PC-9 (cell line): ENCODE data around the gene BEST3.
"Not testable (repeated sequence)": the region's sequence is repeated elsewhere in the genome, so short reads cannot be mapped to it uniquely, and the experiment has no call there.

ENCODE experiments used
- EZH2 ChIP-seq: fragments of 200-600 bp; sonication (generic); IDR thresholded peaks from 2 replicates; pipeline ENCODE4 v1.8.0; 2017; ENCODE audit warnings: antibody characterized with exemption, low read depth
- TF ChIP-seq, protein P1 (sequence below): fragments of 200-600 bp; sonication (generic); conservative IDR thresholded peaks from 2 replicates; pipeline ENCODE4 v1.6.1; 2017; ENCODE audit warnings: mixed run types, antibody characterized with exemption, mild to moderate bottlenecking, moderate library complexity

DNA sequence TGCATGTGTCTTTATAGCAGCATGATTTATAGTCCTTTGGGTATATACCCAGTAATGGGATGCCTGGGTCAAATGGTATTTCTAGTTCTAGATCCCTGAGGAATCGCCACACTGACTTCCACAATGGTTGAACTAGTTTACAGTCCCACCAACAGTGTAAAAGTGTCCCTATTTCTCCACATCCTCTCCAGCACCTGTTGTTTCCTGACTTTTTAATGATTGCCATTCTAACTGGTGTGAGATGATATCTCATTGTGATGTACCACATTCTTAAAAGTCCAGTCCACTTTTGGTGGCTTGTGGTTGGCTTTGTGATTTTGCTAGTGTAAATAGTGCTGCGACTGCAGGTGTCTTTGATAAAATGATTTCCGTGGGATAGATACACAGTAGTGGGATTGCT is 94.8 kb downstream of the BEST3 start:
- TF ChIP-seq, protein P1, sequence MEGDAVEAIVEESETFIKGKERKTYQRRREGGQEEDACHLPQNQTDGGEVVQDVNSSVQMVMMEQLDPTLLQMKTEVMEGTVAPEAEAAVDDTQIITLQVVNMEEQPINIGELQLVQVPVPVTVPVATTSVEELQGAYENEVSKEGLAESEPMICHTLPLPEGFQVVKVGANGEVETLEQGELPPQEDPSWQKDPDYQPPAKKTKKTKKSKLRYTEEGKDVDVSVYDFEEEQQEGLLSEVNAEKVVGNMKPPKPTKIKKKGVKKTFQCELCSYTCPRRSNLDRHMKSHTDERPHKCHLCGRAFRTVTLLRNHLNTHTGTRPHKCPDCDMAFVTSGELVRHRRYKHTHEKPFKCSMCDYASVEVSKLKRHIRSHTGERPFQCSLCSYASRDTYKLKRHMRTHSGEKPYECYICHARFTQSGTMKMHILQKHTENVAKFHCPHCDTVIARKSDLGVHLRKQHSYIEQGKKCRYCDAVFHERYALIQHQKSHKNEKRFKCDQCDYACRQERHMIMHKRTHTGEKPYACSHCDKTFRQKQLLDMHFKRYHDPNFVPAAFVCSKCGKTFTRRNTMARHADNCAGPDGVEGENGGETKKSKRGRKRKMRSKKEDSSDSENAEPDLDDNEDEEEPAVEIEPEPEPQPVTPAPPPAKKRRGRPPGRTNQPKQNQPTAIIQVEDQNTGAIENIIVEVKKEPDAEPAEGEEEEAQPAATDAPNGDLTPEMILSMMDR: not testable (repeated sequence)
- TF ChIP-seq EZH2: not testable (repeated sequence)
